DND-41 (cell line): ENCODE data around the gene ADCK1.

Source experiments
- ATAC-seq: fragments of 200-7000 bp; cut with Tn5 transposase; 3 replicates; pipeline ENCODE4 v1.9.1; 2021; ENCODE audit warnings: low read depth; ENCODE audit not compliant: insufficient read depth
- DNase-seq: peaks from one replicate; pipeline ENCODE4 v3.0.0-alpha.2; 2020
- H2AFZ ChIP-seq: 2 replicates; pipeline ENCODE4 v1.6.0; 2012; ENCODE audit warnings: low read depth, low read length
- H3K27ac ChIP-seq: 2 replicates; pipeline ENCODE4 v1.5.1; 2012; ENCODE audit warnings: low read length, inconsistent platforms
- H3K27me3 ChIP-seq: fragments of 200-600 bp; sonication (generic); 2 replicates; pipeline ENCODE4 v1.6.0; 2012; ENCODE audit warnings: low read length, mild to moderate bottlenecking, inconsistent platforms; ENCODE audit not compliant: insufficient read depth, poor library complexity
- H3K36me3 ChIP-seq: 2 replicates; pipeline ENCODE4 v1.5.1; 2012; ENCODE audit warnings: low read length, inconsistent platforms; ENCODE audit not compliant: insufficient read depth
- H3K4me1 ChIP-seq: 2 replicates; pipeline ENCODE4 v1.5.1; 2012; ENCODE audit warnings: mild to moderate bottlenecking, low read length; ENCODE audit not compliant: insufficient read depth
- H3K4me2 ChIP-seq: 2 replicates; pipeline ENCODE4 v1.6.0; 2012; ENCODE audit warnings: mild to moderate bottlenecking, moderate library complexity, low read length, inconsistent platforms; ENCODE audit not compliant: insufficient read depth
- H3K4me3 ChIP-seq, 2 experiments: fragments of 200-600 bp in 1 of 2; shearing (Covaris generic) in 1 of 2; 2 replicates each; pipeline ENCODE4 v1.5.1; 2012 to 2016; ENCODE audit warnings: inconsistent platforms in 2 of 2, low read length in 2 of 2, mild to moderate bottlenecking in 2 of 2, low read depth in 1 of 2, moderate library complexity in 1 of 2
- H3K79me2 ChIP-seq: 2 replicates; pipeline ENCODE4 v1.6.0; 2012; ENCODE audit warnings: low read length, inconsistent platforms; ENCODE audit not compliant: insufficient read depth
- H3K9ac ChIP-seq: 2 replicates; pipeline ENCODE4 v1.6.0; 2012; ENCODE audit warnings: low read depth, mild to moderate bottlenecking, inconsistent platforms, low read length, moderate library complexity
- H3K9me3 ChIP-seq: 2 replicates; pipeline ENCODE4 v1.5.1; 2012; ENCODE audit warnings: low read length, moderate library complexity, mild to moderate bottlenecking, inconsistent platforms; ENCODE audit not compliant: insufficient read depth, severe bottlenecking
- H4K20me1 ChIP-seq: 2 replicates; pipeline ENCODE4 v1.6.0; 2012; ENCODE audit warnings: low read length; ENCODE audit not compliant: insufficient read depth
- CTCF ChIP-seq: IDR thresholded peaks from 2 replicates; pipeline ENCODE4 v1.5.1; 2012; ENCODE audit warnings: borderline replicate concordance, low read length, moderate library complexity, mild to moderate bottlenecking; ENCODE audit not compliant: poor library complexity, severe bottlenecking; ENCODE audit errors: extremely low read depth
- EZH2 ChIP-seq: IDR thresholded peaks from 3 replicates; pipeline ENCODE4 v1.6.1; 2012; ENCODE audit warnings: borderline replicate concordance, low read depth, mild to moderate bottlenecking, moderate library complexity, low read length, inconsistent platforms; ENCODE audit not compliant: severe bottlenecking

ADCK1 gene

GRCh38 chr14:77897374-77897773 lies 97.5 kb downstream of the ADCK1 start:
- Histone ChIP-seq H3K9ac (no peak overlapping the region), H3K9me3 (no peaks in the 10 kb centered on the region), H3K4me2 (no peak overlapping the region), H4K20me1 (no peaks in the 10 kb centered on the region; the same call in 1 of the 2 replicates), H3K4me3 (no peak overlapping the region), H3K79me2 (no peaks in the 10 kb centered on the region), H2AFZ (no peak overlapping the region), H3K36me3 (no peaks in the 10 kb centered on the region; the same call in 1 of the 2 replicates), H3K27me3 (no peaks in the 10 kb centered on the region), H3K4me1 (no peaks in the 10 kb centered on the region), H3K27ac (no peak overlapping the region)
- DNase-seq (no peak), ATAC-seq (no peak)
- TF ChIP-seq EZH2 (no peak), CTCF (no peak)

- H3K4me1 ChIP-seq, result no peaks in the 10 kb centered on the region
- H3K9me3 ChIP-seq, result no peaks in the 10 kb centered on the region
- no peak overlapping the region for H3K4me2 ChIP-seq
- ATAC-seq, result no peak
- H3K79me2 ChIP-seq, result no peaks in the 10 kb centered on the region
- no peak overlapping the region for H2AFZ ChIP-seq
- no peak overlapping the region for H3K4me3 ChIP-seq
- H3K27me3 ChIP-seq, result no peaks in the 10 kb centered on the region
- no peak for TF ChIP-seq EZH2
- no peak for TF ChIP-seq CTCF
- DNase-seq, result no peak
- no peak overlapping the region for H3K27ac ChIP-seq
- no peak overlapping the region for H3K9ac ChIP-seq
- H4K20me1 ChIP-seq, result no peaks in the 10 kb centered on the region; the same call in 1 of the 2 replicates
- H3K36me3 ChIP-seq, result no peaks in the 10 kb centered on the region; the same call in 1 of the 2 replicates
Observed at GRCh38 chr14:77902811-77903210, 102.9 kb downstream of the ADCK1 start.

GRCh38 chr14:77903221-77903620 lies 103.3 kb downstream of the ADCK1 start:
- Histone ChIP-seq H3K4me3 (no peak overlapping the region), H3K27ac (no peak overlapping the region), H2AFZ (no peak overlapping the region), H3K9me3 (no peaks in the 10 kb centered on the region), H4K20me1 (no peaks in the 10 kb centered on the region; the same call in 1 of the 2 replicates), H3K4me2 (no peak overlapping the region), H3K27me3 (no peaks in the 10 kb centered on the region), H3K9ac (no peak overlapping the region), H3K36me3 (no peaks in the 10 kb centered on the region; the same call in 1 of the 2 replicates), H3K4me1 (no peaks in the 10 kb centered on the region), H3K79me2 (no peaks in the 10 kb centered on the region)
- no peak for DNase-seq
- TF ChIP-seq CTCF (no peak), EZH2 (no peak)
- ATAC-seq, result no peak
